H9 (cell line): ENCODE data around the gene CABP7. TPM values are rescaled to one million over a fixed set of nuclear protein-coding genes. Genes with fewer than 3 reads are reported as not detected.

Source experiments
- DNase-seq: peaks from one replicate; pipeline ENCODE4 v3.0.0-alpha.2; 2017
- H2AFZ ChIP-seq: one replicate; pipeline ENCODE4 v1.6.1; 2013; ENCODE audit warnings: mild to moderate bottlenecking, low read length, control low read depth, moderate library complexity
- H2AK5ac ChIP-seq: 2 replicates; pipeline ENCODE4 v1.6.1; 2013; ENCODE audit warnings: low read length, control low read depth, mixed read lengths; ENCODE audit not compliant: insufficient read length
- H2BK120ac ChIP-seq: one replicate; pipeline ENCODE4 v1.6.1; 2013; ENCODE audit warnings: low read depth, mild to moderate bottlenecking, low read length, control low read depth, inconsistent platforms; ENCODE audit not compliant: poor library complexity, severe bottlenecking
- H2BK12ac ChIP-seq: 2 replicates; pipeline ENCODE4 v1.6.1; 2013; ENCODE audit warnings: low read length, control low read depth, mixed read lengths, low read depth; ENCODE audit not compliant: insufficient read length
- H2BK15ac ChIP-seq: 2 replicates; pipeline ENCODE4 v1.6.1; 2013; ENCODE audit warnings: low read depth, low read length, control low read depth
- H2BK20ac ChIP-seq: one replicate; pipeline ENCODE4 v1.6.1; 2013; ENCODE audit warnings: low read depth, mild to moderate bottlenecking, low read length, control low read depth, inconsistent platforms; ENCODE audit not compliant: poor library complexity, severe bottlenecking
- H2BK5ac ChIP-seq: 2 replicates; pipeline ENCODE4 v1.6.1; 2013; ENCODE audit warnings: low read length, control low read depth, mixed read lengths; ENCODE audit not compliant: insufficient read length
- H3K14ac ChIP-seq: 2 replicates; pipeline ENCODE4 v1.6.1; 2013; ENCODE audit warnings: low read length, control low read depth; ENCODE audit not compliant: insufficient read depth
- H3K18ac ChIP-seq: 2 replicates; pipeline ENCODE4 v1.6.1; 2013; ENCODE audit warnings: low read depth, mild to moderate bottlenecking, mixed read lengths, low read length, control low read depth; ENCODE audit not compliant: insufficient read length
- H3K23ac ChIP-seq: 2 replicates; pipeline ENCODE4 v1.6.1; 2013; ENCODE audit warnings: low read length, control low read depth, mixed read lengths, low read depth; ENCODE audit not compliant: insufficient read length
- H3K23me2 ChIP-seq: 2 replicates; pipeline ENCODE4 v1.6.1; 2013; ENCODE audit warnings: low read depth, mild to moderate bottlenecking, mixed read lengths, low read length, control low read depth; ENCODE audit not compliant: insufficient read length, poor library complexity, severe bottlenecking
- H3K27ac ChIP-seq: 2 replicates; pipeline ENCODE4 v1.5.1; 2013; ENCODE audit warnings: low read length, control low read depth, mixed read lengths, low read depth; ENCODE audit not compliant: insufficient read length
- H3K27me3 ChIP-seq: 2 replicates; pipeline ENCODE4 v1.6.1; 2013; ENCODE audit warnings: low read length, control low read depth, inconsistent platforms; ENCODE audit not compliant: insufficient read depth
- H3K4ac ChIP-seq: 2 replicates; pipeline ENCODE4 v1.6.1; 2013; ENCODE audit warnings: low read depth, mild to moderate bottlenecking, control low read depth, inconsistent platforms, low read length, moderate library complexity
- H3K4me1 ChIP-seq: 2 replicates; pipeline ENCODE4 v1.6.1; 2013; ENCODE audit warnings: low read length, control low read depth, inconsistent platforms; ENCODE audit not compliant: insufficient read depth
- H3K4me2 ChIP-seq: 2 replicates; pipeline ENCODE4 v1.6.1; 2013; ENCODE audit warnings: low read length, control low read depth, mixed read lengths; ENCODE audit not compliant: insufficient read length, insufficient read depth
- H3K56ac ChIP-seq: 2 replicates; pipeline ENCODE4 v1.6.1; 2013; ENCODE audit warnings: low read depth, mild to moderate bottlenecking, mixed read lengths, low read length, control low read depth; ENCODE audit not compliant: insufficient read length
- H3K79me1 ChIP-seq: 2 replicates; pipeline ENCODE4 v1.6.1; 2013; ENCODE audit warnings: low read depth, mild to moderate bottlenecking, moderate library complexity, low read length, control low read depth, inconsistent platforms; ENCODE audit not compliant: insufficient read depth, poor library complexity, severe bottlenecking
- H3K79me2 ChIP-seq: 2 replicates; pipeline ENCODE4 v1.6.1; 2013; ENCODE audit warnings: low read length, control low read depth, inconsistent platforms; ENCODE audit not compliant: insufficient read depth
- H3K9ac ChIP-seq: 2 replicates; pipeline ENCODE4 v1.6.1; 2013; ENCODE audit warnings: low read length, control low read depth, mixed read lengths; ENCODE audit not compliant: insufficient read length; ENCODE audit errors: extremely low read depth
- H3K9me3 ChIP-seq: one replicate; pipeline ENCODE4 v1.6.1; 2013; ENCODE audit warnings: low read depth, low read length, inconsistent platforms; ENCODE audit not compliant: control insufficient read depth
- H3T11ph ChIP-seq: one replicate; pipeline ENCODE4 v1.6.1; 2013; ENCODE audit warnings: mild to moderate bottlenecking, low read length, control low read depth, inconsistent platforms
- H4K20me1 ChIP-seq: one replicate; pipeline ENCODE4 v1.6.1; 2013; ENCODE audit not compliant: control insufficient read depth, insufficient read length, insufficient read depth
- H4K5ac ChIP-seq: 2 replicates; pipeline ENCODE4 v1.6.1; 2013; ENCODE audit warnings: low read depth, mild to moderate bottlenecking, mixed read lengths, low read length, control low read depth; ENCODE audit not compliant: insufficient read length
- H4K8ac ChIP-seq: replicated peaks from 2 replicates; pipeline ENCODE4 v1.6.1; 2013; ENCODE audit warnings: low read length, control low read depth, mixed read lengths, low read depth; ENCODE audit not compliant: insufficient read length
- H4K91ac ChIP-seq: 2 replicates; pipeline ENCODE4 v1.6.1; 2013; ENCODE audit warnings: low read depth, mild to moderate bottlenecking, moderate library complexity, mixed read lengths, low read length, control low read depth; ENCODE audit not compliant: insufficient read length
- H3K27ac Mint-ChIP-seq, 3 experiments: 2 replicates in 2 of 3; 3 replicates in 1 of 3; pipeline ENCODE4 v1.8.0; 2020 to 2021; ENCODE audit warnings: mixed read lengths in 3 of 3, mild to moderate bottlenecking in 1 of 3, moderate library complexity in 1 of 3
- H3K27me3 Mint-ChIP-seq: 2 replicates; pipeline ENCODE4 v1.8.0; 2021; ENCODE audit warnings: low read depth, mild to moderate bottlenecking, moderate library complexity, mixed read lengths
- H3K36me3 Mint-ChIP-seq, 3 experiments: 2 replicates in 2 of 3; 3 replicates in 1 of 3; pipeline ENCODE4 v1.8.0; 2020 to 2021; ENCODE audit warnings: low read depth in 3 of 3, mixed read lengths in 3 of 3; ENCODE audit not compliant: insufficient read depth in 1 of 3
- H3K4me1 Mint-ChIP-seq, 2 experiments: 2 replicates each; pipeline ENCODE4 v1.8.0; 2020; ENCODE audit warnings: mixed read lengths in 2 of 2
- H3K4me3 Mint-ChIP-seq, 2 experiments: 2 replicates in 1 of 2; 3 replicates in 1 of 2; pipeline ENCODE4 v1.8.0; 2020 to 2021; ENCODE audit warnings: mild to moderate bottlenecking in 2 of 2, mixed read lengths in 2 of 2, moderate library complexity in 1 of 2
- H3K9me3 Mint-ChIP-seq, 2 experiments: 2 replicates in 1 of 2; 3 replicates in 1 of 2; pipeline ENCODE4 v1.8.0; 2020; ENCODE audit warnings: mild to moderate bottlenecking in 2 of 2, mixed read lengths in 2 of 2, moderate library complexity in 1 of 2
- WGBS: extraction: QIAGEN DNeasy Blood & Tissue Kit; methylation state at CpG from one replicate; pipeline ENCODE4 v1.1.7; 2013; ENCODE audit warnings: missing lambda C conversion rate, low lambda C conversion rate, mixed read lengths; ENCODE audit not compliant: insufficient read length; ENCODE audit errors: extremely low coverage; 5-methylcytosine and 5-hydroxymethylcytosine counted together
- total RNA-seq: library from RNA; stranded (reverse); gene quantifications from 2 replicates; pipeline ENCODE4 v1.2.1, GENCODE V29; 2021
- TF ChIP-seq, protein P1 (sequence below): fragments of 200-600 bp; sonication (generic); conservative IDR thresholded peaks from 3 replicates; pipeline ENCODE4 v1.8.0; 2021; ENCODE audit warnings: antibody characterized with exemption, mild to moderate bottlenecking

The CABP7 gene
- total RNA-seq, 1 experiment from 2014 or later = 0.83 TPM

DNA sequence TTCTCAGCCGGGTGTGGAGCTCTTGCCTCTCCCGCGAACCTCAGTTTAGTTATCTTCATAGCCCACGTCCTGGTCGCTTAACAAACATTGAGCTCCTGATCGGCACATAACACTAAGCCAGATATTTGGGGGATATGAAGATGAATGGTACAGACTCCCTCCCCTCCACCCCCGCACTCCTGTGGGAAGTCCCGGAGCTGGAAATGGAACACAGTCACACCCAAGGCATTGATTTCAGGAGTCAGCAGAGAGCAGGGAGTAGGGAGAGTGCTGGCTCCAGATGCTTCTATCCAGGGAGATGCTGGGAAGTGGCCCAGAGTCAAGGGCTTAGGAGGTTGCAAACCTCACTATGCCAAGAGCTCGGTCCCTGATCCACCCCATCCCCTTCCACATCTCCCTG lies 26.1 kb upstream of the CABP7 start:
- no peaks in the 10 kb centered on the region for H3K27me3 ChIP-seq
- no peak overlapping the region for H2BK15ac ChIP-seq
- no peak overlapping the region for H4K8ac ChIP-seq
- no peaks in the 10 kb centered on the region for H3K79me1 ChIP-seq
- no peaks in the 10 kb centered on the region for H3K9me3 ChIP-seq
- no peak overlapping the region for H3K23ac ChIP-seq
- no peak overlapping the region for H2BK20ac ChIP-seq
- H3K27ac ChIP-seq = no peak overlapping the region
- H3K4me2 ChIP-seq = no peak overlapping the region
- no peak overlapping the region for H3K4ac ChIP-seq
- H4K20me1 ChIP-seq = no peaks in the 10 kb centered on the region
- Mint-ChIP-seq H3K9me3 (no peaks in the 10 kb centered on the region), H3K4me1 (peaks cover 41 to 47% of the 10 kb centered on the region in 2 experiments), H3K27me3 (peaks cover 2% of the 10 kb centered on the region; the same call in 1 of the 2 replicates), H3K27ac (no peak overlapping the region), H3K4me3 (no peak overlapping the region), H3K36me3 (peaks cover 8 to 27% (median 12%) of the 10 kb centered on the region in 3 experiments; a peak in 6 of 7 replicates)
- DNase-seq = no peak
- no peak overlapping the region for H2BK5ac ChIP-seq
- H2AK5ac ChIP-seq = no peak overlapping the region
- H3K14ac ChIP-seq = no peak overlapping the region
- H4K5ac ChIP-seq = no peak overlapping the region
- H3K4me1 ChIP-seq = peaks cover 3% of the 10 kb centered on the region; the same call in 1 of the 2 replicates
- no peak overlapping the region for H3K9ac ChIP-seq
- no peak overlapping the region for H3K56ac ChIP-seq
- no peak overlapping the region for H2BK120ac ChIP-seq
- H3K79me2 ChIP-seq = no peaks in the 10 kb centered on the region
- no peak overlapping the region for H2AFZ ChIP-seq
- H2BK12ac ChIP-seq = no peak overlapping the region
- TF ChIP-seq, protein P1, sequence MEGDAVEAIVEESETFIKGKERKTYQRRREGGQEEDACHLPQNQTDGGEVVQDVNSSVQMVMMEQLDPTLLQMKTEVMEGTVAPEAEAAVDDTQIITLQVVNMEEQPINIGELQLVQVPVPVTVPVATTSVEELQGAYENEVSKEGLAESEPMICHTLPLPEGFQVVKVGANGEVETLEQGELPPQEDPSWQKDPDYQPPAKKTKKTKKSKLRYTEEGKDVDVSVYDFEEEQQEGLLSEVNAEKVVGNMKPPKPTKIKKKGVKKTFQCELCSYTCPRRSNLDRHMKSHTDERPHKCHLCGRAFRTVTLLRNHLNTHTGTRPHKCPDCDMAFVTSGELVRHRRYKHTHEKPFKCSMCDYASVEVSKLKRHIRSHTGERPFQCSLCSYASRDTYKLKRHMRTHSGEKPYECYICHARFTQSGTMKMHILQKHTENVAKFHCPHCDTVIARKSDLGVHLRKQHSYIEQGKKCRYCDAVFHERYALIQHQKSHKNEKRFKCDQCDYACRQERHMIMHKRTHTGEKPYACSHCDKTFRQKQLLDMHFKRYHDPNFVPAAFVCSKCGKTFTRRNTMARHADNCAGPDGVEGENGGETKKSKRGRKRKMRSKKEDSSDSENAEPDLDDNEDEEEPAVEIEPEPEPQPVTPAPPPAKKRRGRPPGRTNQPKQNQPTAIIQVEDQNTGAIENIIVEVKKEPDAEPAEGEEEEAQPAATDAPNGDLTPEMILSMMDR = no peak
- no peak overlapping the region for H3K18ac ChIP-seq
- H3T11ph ChIP-seq = no peak overlapping the region
- no peaks in the 10 kb centered on the region for H3K23me2 ChIP-seq
- H4K91ac ChIP-seq = no peak overlapping the region
- WGBS = no CpG with 5 or more reads among the region's 9 CpGs
